ENCODE results near the gene PPIP5K1.

PPIP5K1 gene

DNA sequence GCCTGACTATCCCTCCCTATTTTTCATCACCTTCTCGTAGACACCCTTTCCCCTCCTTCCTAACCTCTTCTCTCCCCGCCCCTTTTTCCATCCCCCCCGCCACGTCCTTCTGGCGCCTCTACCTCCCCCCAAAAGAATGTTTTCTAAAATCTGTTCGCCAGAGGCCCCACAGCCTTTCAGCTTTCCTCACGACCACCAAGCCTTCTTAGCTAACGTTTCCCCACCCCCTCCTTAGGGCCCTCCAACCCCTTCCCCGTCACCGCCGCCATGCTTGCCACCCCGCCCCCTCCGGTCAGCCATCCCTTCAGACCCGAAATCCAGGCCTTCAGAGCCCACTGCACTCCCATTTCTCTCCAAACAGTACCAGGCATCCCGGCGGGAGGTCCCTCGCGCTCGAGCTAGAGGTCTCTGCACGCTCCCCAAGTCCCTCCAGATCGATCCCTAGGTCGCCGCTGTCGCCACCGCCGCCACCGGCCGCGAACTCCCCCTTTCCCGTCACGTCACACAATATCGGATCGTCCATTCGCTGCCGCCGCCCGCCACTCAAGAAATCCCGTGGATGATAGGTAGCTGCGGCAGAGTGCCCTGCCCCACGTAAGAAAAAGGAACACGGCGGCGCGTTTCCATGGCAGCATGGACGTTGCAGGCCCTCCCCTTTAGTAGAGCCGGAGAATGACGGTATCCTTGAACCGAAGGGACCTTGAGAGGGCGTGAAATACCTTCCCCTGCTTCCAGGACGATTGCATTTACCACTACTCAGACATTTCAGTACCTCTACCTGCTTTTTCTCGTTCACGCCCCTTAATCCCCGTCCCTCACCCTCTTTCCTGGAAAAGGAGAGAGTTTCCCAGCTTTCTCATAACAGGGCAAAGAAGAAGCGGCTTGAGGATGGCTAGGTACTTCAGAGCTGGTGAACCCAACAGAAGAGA lies 97.1 kb downstream of the PPIP5K1 start, which contains the start of gene TP53BP1:
Gene TP53BP1 (minus strand): TSS at position 484 of the 929 bp plus-strand sequence. CDS start 113 bp downstream, at position 371.
- Mint-ChIP-seq H3K27me3 (ENCODE audit: low read depth) (no peaks in the 10 kb centered on the region), H3K4me3 (peak within 1 kb of the TSS; percentile 90 to 93 (median 92)), H3K9me3 (no peaks in the 10 kb centered on the region), H3K4me1 (peaks cover 34% of the 10 kb centered on the region), H3K27ac (peak within 1 kb of the TSS; percentile 72 to 93 (median 84)), H3K36me3 (ENCODE audit: low read depth) (peaks cover 34% of the 10 kb centered on the region)
- TF ChIP-seq, protein P1, sequence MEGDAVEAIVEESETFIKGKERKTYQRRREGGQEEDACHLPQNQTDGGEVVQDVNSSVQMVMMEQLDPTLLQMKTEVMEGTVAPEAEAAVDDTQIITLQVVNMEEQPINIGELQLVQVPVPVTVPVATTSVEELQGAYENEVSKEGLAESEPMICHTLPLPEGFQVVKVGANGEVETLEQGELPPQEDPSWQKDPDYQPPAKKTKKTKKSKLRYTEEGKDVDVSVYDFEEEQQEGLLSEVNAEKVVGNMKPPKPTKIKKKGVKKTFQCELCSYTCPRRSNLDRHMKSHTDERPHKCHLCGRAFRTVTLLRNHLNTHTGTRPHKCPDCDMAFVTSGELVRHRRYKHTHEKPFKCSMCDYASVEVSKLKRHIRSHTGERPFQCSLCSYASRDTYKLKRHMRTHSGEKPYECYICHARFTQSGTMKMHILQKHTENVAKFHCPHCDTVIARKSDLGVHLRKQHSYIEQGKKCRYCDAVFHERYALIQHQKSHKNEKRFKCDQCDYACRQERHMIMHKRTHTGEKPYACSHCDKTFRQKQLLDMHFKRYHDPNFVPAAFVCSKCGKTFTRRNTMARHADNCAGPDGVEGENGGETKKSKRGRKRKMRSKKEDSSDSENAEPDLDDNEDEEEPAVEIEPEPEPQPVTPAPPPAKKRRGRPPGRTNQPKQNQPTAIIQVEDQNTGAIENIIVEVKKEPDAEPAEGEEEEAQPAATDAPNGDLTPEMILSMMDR (IDR thresholded peaks at IDR 0.05; ENCODE audit: unreplicated experiment in 3 of 3) = no peak

DNA sequence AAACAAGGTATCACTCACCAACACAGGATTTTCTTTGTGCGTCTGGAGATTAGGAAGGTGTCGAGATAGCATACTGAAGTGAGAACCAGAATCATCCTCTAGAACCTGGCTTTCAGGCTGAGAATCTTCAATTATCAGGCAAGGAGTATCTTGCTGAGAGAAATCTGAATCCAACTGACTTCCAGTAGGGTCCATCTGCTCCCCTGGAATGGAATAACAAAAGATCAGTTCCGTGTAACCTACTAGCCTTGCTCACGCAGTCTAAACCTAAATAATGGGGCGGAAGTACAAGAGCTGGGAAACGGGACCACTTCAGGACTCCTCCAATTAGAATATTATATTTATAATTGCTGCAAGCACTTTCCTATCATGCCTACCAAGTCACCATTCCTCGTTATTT lies 97.7 kb downstream of the PPIP5K1 start:
- peak overlapping the region; percentile 72 to 93 (median 84) for H3K27ac Mint-ChIP-seq
- H3K4me1 Mint-ChIP-seq = peaks cover 34% of the 10 kb centered on the region
- no peaks in the 10 kb centered on the region for H3K9me3 Mint-ChIP-seq
- peak overlapping the region; percentile 90 to 93 (median 92) for H3K4me3 Mint-ChIP-seq
- H3K27me3 Mint-ChIP-seq (ENCODE audit: low read depth) = no peaks in the 10 kb centered on the region
- TF ChIP-seq, protein P1 (IDR thresholded peaks at IDR 0.05; ENCODE audit: unreplicated experiment in 3 of 3) = no peak
- H3K36me3 Mint-ChIP-seq (ENCODE audit: low read depth) = peaks cover 38% of the 10 kb centered on the region

DNA sequence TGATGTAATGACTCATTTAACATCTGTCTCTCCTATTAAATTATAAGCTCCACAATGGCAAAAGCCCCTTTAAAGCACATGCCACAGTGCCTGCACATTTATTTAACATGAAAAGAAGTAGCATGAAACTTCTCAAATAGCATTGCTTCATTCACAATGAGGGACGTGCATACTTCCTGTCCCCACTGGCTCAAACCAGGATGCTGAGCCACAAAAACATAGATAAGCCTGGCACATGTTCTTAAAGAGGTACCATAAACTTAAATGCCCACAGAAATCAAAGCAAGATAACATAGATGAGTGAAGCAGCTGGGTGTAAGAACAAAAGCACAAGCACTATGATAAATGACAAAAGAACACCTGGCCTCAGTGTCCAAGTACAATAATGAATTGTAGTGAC lies 100.8 kb downstream of the PPIP5K1 start:
- Mint-ChIP-seq H3K4me3 (peak overlapping the region in 2 of 3 experiments; percentile 7 to 68), H3K36me3 (ENCODE audit: low read depth) (peaks cover 58% of the 10 kb centered on the region), H3K27ac (no peak overlapping the region), H3K4me1 (peaks cover 30% of the 10 kb centered on the region), H3K9me3 (no peaks in the 10 kb centered on the region), H3K27me3 (ENCODE audit: low read depth) (no peaks in the 10 kb centered on the region)
- TF ChIP-seq, protein P1 (IDR thresholded peaks at IDR 0.05; ENCODE audit: unreplicated experiment in 3 of 3) = no peak

DNA sequence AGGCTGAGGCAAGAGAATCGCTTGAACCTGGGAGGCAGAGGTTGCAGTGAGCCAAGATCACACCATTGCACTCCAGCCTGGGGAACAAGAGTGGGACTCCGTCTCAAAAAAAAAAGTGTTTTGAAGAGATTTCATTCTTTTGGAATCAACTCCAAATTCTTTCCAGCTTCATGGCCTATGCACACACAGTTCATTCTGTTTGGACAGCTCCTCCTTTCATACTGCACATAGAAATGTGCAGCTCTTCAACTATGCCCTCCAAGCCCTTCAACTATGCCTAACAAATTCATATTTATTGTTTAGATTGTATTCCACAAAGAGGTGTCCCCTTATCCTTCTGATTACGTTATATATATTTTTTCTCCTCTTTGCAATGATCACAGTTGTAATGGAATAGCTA lies 101.2 kb downstream of the PPIP5K1 start:
- Mint-ChIP-seq H3K27ac (no peak overlapping the region), H3K36me3 (ENCODE audit: low read depth) (peaks cover 62% of the 10 kb centered on the region), H3K27me3 (ENCODE audit: low read depth) (no peaks in the 10 kb centered on the region), H3K9me3 (no peaks in the 10 kb centered on the region), H3K4me3 (no peak overlapping the region), H3K4me1 (peaks cover 26% of the 10 kb centered on the region)
- TF ChIP-seq, protein P1 (IDR thresholded peaks at IDR 0.05; ENCODE audit: unreplicated experiment in 3 of 3) = no peak

DNA sequence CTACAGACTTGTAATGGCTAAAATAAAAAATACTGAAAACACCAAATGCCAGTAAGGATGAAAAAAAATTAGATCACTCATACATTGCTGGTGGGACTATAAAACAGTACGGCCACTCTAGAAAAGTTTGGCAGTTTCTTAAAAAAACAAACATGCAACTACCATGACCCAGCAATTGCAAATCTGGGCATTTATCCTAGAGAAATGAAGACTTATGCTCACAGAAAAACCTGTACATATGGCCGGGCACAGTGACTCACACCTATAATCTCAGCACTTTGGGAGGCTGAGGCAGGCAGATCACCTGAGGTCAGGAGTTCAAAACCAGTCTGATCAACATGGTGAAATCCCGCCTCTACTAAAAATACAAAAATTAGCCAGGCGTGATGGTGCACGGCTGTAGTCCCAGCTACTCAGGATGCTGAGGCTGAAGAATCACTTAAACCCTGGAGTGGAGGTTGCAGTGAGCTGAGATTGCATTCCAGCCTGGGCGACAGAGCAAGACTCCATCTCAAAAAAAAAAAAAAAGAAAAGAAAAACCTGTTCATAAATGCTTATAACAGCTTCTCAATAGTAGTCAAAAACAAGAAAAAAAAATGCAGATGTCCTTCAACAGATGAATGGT lies 102.6 kb downstream of the PPIP5K1 start:
- TF ChIP-seq, protein P1 (IDR thresholded peaks at IDR 0.05; ENCODE audit: unreplicated experiment in 3 of 3) = no peak
- H3K4me3 Mint-ChIP-seq = no peak overlapping the region
- no peak overlapping the region for H3K27ac Mint-ChIP-seq
- no peaks in the 10 kb centered on the region for H3K9me3 Mint-ChIP-seq
- peaks cover 16% of the 10 kb centered on the region for H3K4me1 Mint-ChIP-seq
- peaks cover 74% of the 10 kb centered on the region for H3K36me3 Mint-ChIP-seq (ENCODE audit: low read depth)
- no peaks in the 10 kb centered on the region for H3K27me3 Mint-ChIP-seq (ENCODE audit: low read depth)

Data from nephron (organoid).